Skeletal muscle tissue (tissue), 4 donors: ENCODE results near the gene ADGRG3. TPM values are rescaled to one million over a fixed set of nuclear protein-coding genes. Genes with fewer than 3 reads are reported as not detected.

Experiments
- H3K27ac ChIP-seq: one replicate; pipeline ENCODE4 v1.7.0; 2013; ENCODE audit warnings: mild to moderate bottlenecking, low read depth, low read length, inconsistent platforms
- H3K27me3 ChIP-seq, 3 donors: one replicate each; pipeline ENCODE4 v1.7.0; 2013; ENCODE audit warnings: low read length in 3 of 3; ENCODE audit not compliant: control insufficient read depth in 3 of 3, insufficient read depth in 3 of 3
- H3K36me3 ChIP-seq, 3 donors: one replicate each; pipeline ENCODE4 v1.7.0; 2013; ENCODE audit warnings: low read length in 3 of 3; ENCODE audit not compliant: control insufficient read depth in 3 of 3, insufficient read depth in 3 of 3
- H3K4me1 ChIP-seq, 3 donors: one replicate each; pipeline ENCODE4 v1.7.0; 2013; ENCODE audit warnings: low read length in 3 of 3, mild to moderate bottlenecking in 3 of 3; ENCODE audit not compliant: control insufficient read depth in 3 of 3, insufficient read depth in 3 of 3
- H3K4me3 ChIP-seq, 3 donors: one replicate each; pipeline ENCODE4 v1.7.0; 2013; ENCODE audit warnings: low read length in 3 of 3
- H3K9ac ChIP-seq, 3 donors: one replicate each; pipeline ENCODE4 v1.7.0; 2013; ENCODE audit warnings: low read length in 3 of 3, mild to moderate bottlenecking in 3 of 3, moderate library complexity in 2 of 3, low read depth in 1 of 3
- H3K9me3 ChIP-seq, 3 donors: one replicate each; pipeline ENCODE4 v1.7.0; 2013; ENCODE audit warnings: low read length in 3 of 3; ENCODE audit not compliant: control insufficient read depth in 3 of 3
- total RNA-seq: library from RNA; depleted of rRNA; stranded (reverse); fragments of >200 nt; gene quantifications from one replicate; pipeline ENCODE4 v1.2.3, GENCODE V29; 2014
- donor health status: Osteomylitis.

ADGRG3 gene
- total RNA-seq, 1 donor from 2014 or later, result 0.52 TPM

GRCh38 chr16:57652695-57653471 lies 15.2 kb upstream of the ADGRG3 start:
- no peaks in the 10 kb centered on the region for H3K9me3 ChIP-seq
- H3K27me3 ChIP-seq, result peaks cover 2 to 38% (median 20%) of the 10 kb centered on the region in 3 donors
- peaks cover under 1 to 10% (median 9%) of the 10 kb centered on the region in 3 donors for H3K4me1 ChIP-seq
- H3K36me3 ChIP-seq, result peaks cover 0 to 5% (median 0%) of the 10 kb centered on the region in 3 donors
- no peak overlapping the region for H3K4me3 ChIP-seq
- H3K9ac ChIP-seq, result no peak overlapping the region
- no peak overlapping the region for H3K27ac ChIP-seq

- Histone ChIP-seq H3K27me3 (peaks cover 0 to 31% (median 22%) of the 10 kb centered on the region in 3 donors), H3K9ac (no peak overlapping the region), H3K4me1 (peaks cover 0 to under 1% (median 0%) of the 10 kb centered on the region in 3 donors), H3K36me3 (peaks cover 0 to 5% (median 0%) of the 10 kb centered on the region in 3 donors), H3K4me3 (no peak overlapping the region), H3K27ac (no peak overlapping the region), H3K9me3 (no peaks in the 10 kb centered on the region)
Measured at GRCh38 chr16:57653936-57654335, 14.2 kb upstream of the ADGRG3 start.

- no peak overlapping the region for H3K4me3 ChIP-seq
- H3K9me3 ChIP-seq, result no peaks in the 10 kb centered on the region
- peaks cover 0 to 2% (median 0%) of the 10 kb centered on the region in 3 donors for H3K36me3 ChIP-seq
- peaks cover 0 to 16% (median 8%) of the 10 kb centered on the region in 3 donors for H3K27me3 ChIP-seq
- no peak overlapping the region for H3K9ac ChIP-seq
- H3K4me1 ChIP-seq, result no peaks in the 10 kb centered on the region
- H3K27ac ChIP-seq, result no peak overlapping the region
Measured at GRCh38 chr16:57656342-57656955, 11.7 kb upstream of the ADGRG3 start.

GRCh38 chr16:57657228-57657627 lies 10.9 kb upstream of the ADGRG3 start:
- Histone ChIP-seq H3K36me3 (peaks cover 0 to 4% (median 2%) of the 10 kb centered on the region in 3 donors), H3K27me3 (peaks cover 0 to 9% (median 8%) of the 10 kb centered on the region in 3 donors), H3K4me3 (no peak overlapping the region), H3K9ac (no peak overlapping the region), H3K27ac (no peak overlapping the region), H3K9me3 (no peaks in the 10 kb centered on the region), H3K4me1 (no peaks in the 10 kb centered on the region)

GRCh38 chr16:57658130-57658877 lies 9.8 kb upstream of the ADGRG3 start:
- H3K4me1 ChIP-seq, result no peaks in the 10 kb centered on the region
- no peak overlapping the region for H3K9ac ChIP-seq
- H3K9me3 ChIP-seq, result no peaks in the 10 kb centered on the region
- peaks cover 0 to 4% (median 2%) of the 10 kb centered on the region in 3 donors for H3K36me3 ChIP-seq
- H3K27me3 ChIP-seq, result peaks cover 0 to 8% (median 5%) of the 10 kb centered on the region in 3 donors
- H3K27ac ChIP-seq, result no peak overlapping the region
- no peak overlapping the region for H3K4me3 ChIP-seq

- no peak overlapping the region for H3K9ac ChIP-seq
- H3K36me3 ChIP-seq, result peaks cover 0 to 4% (median 2%) of the 10 kb centered on the region in 3 donors
- H3K4me1 ChIP-seq, result no peaks in the 10 kb centered on the region
- H3K9me3 ChIP-seq, result no peaks in the 10 kb centered on the region
- no peak overlapping the region for H3K27ac ChIP-seq
- peaks cover 0 to 8% (median 0%) of the 10 kb centered on the region in 3 donors for H3K27me3 ChIP-seq
- H3K4me3 ChIP-seq, result no peak overlapping the region
Measured at GRCh38 chr16:57658878-57659674, 9.0 kb upstream of the ADGRG3 start.

- Histone ChIP-seq H3K36me3 (peaks cover 0 to 4% (median 2%) of the 10 kb centered on the region in 3 donors), H3K4me3 (no peak overlapping the region)
Measured at GRCh38 chr16:57660715-57661463, 7.2 kb upstream of the ADGRG3 start.

GRCh38 chr16:57661510-57661909 lies 6.6 kb upstream of the ADGRG3 start:
- H3K9me3 ChIP-seq, result no peaks in the 10 kb centered on the region
- H3K4me1 ChIP-seq, result no peaks in the 10 kb centered on the region
- H3K27ac ChIP-seq, result no peak overlapping the region
- H3K9ac ChIP-seq, result no peak overlapping the region
- no peak overlapping the region for H3K4me3 ChIP-seq
- peaks cover 0 to 3% (median 0%) of the 10 kb centered on the region in 3 donors for H3K27me3 ChIP-seq
- peaks cover 0 to 4% (median 0%) of the 10 kb centered on the region in 3 donors for H3K36me3 ChIP-seq

More at GRCh38 chr16:57660715-57661463, 7.2 kb upstream of the ADGRG3 start:
- Histone ChIP-seq H3K27me3 (peaks cover 0 to 8% (median 0%) of the 10 kb centered on the region in 3 donors), H3K27ac (no peak overlapping the region), H3K9ac (no peak overlapping the region), H3K4me1 (no peaks in the 10 kb centered on the region), H3K9me3 (no peaks in the 10 kb centered on the region)
